COLO668 (cell line): ENCODE measurements around the gene CRKL.
"Not testable (repeated sequence)": the region's sequence is repeated elsewhere in the genome, so short reads cannot be mapped to it uniquely, and the experiment has no call there.

Experiments used
- DNase-seq: peaks from one replicate; lab custom pipeline; 2025; ENCODE audit not compliant: unreplicated experiment; lab: John Stamatoyannopoulos, UW

CRKL gene

GRCh38 chr22:20965888-20966855 lies 49.0 kb downstream of the CRKL start:
- DNase-seq: no peak

DNA sequence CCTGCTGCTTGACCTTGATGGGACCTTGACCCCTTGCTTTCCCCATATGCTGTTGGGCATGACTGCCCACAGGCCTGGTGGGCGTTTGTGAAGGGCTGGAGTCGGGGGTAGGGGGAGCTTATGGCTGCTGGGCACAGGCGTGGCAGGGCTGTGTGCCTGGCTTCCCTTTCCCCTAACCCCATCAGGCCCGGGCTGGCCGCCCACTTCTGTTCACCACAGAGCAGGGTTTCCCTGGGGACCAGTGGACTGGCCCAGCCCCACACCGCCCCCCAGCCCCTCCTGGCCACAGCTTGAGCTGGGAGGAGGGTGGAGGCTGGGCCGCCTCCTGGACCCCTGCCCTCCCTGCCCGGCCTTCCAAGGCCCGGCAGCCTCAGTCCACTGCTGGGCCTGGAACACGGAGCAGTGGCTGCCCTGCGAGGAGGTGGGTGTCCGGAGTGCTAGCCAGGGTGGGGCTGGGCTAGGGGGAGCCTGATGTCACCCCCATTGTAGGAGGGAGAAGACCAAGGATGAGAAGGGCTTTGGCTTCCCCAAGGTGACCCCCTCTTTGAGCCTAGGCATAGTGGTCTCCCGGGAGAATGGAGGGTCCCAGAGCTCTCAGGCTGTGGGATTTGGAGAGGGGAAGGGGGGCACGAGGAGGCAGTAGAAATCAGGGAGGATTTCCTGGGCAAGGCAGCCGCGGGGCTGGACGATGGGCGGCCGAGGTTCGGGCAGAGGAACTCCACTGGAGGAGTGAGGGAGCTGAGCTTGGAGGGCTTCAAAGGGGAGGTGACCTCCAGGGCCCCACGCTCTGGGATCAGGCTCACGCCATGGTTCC lies 49.9 kb downstream of the CRKL start, which contains the start of gene AIFM3:
Gene AIFM3 (plus strand): TSS at position 373 of the 814 bp plus-strand sequence. CDS start 690 bp downstream, outside the sequence.
- DNase-seq: no peak

GRCh38 chr22:20967697-20968211 lies 50.5 kb downstream of the CRKL start:
- DNase-seq: no peak

DNA sequence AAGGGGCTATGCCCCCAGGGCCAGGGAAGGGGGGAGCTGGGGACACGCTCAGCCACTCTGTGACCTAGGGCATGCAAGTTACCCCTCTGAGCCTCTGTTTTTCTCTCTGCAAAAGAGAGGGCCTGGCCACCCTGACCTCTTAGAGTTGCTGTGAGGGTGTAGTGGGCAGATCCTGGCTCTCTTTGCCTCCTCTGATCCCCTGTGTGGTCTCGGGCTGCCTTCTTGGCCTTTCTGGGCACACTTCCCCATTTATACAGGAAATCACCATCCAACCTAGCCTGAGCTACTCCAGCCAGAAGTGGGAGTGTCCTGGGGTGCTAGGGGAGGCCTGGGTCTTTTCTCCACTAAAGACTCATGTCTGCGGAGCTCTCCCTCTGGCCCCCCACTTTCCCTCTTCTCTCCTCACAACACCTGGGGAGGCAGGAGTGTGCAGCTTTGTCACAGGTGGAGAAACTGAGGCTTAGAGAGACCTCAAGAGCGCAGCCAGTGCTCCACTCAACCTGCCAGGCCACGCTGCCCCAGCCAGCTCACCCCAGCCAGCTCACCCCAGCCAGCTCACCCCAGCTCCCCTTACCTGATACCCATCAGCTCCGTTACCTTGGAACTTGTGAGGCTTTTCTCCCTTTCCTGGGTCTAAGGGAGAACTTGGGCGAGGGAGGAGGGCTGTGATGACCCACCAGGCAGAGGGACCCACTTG lies 51.2 kb downstream of the CRKL start:
- DNase-seq: no peak

GRCh38 chr22:20970939-20971657 lies 53.9 kb downstream of the CRKL start:
- DNase-seq: no peak

GRCh38 chr22:20972014-20972694 lies 54.9 kb downstream of the CRKL start:
- not testable (repeated sequence) for DNase-seq

DNA sequence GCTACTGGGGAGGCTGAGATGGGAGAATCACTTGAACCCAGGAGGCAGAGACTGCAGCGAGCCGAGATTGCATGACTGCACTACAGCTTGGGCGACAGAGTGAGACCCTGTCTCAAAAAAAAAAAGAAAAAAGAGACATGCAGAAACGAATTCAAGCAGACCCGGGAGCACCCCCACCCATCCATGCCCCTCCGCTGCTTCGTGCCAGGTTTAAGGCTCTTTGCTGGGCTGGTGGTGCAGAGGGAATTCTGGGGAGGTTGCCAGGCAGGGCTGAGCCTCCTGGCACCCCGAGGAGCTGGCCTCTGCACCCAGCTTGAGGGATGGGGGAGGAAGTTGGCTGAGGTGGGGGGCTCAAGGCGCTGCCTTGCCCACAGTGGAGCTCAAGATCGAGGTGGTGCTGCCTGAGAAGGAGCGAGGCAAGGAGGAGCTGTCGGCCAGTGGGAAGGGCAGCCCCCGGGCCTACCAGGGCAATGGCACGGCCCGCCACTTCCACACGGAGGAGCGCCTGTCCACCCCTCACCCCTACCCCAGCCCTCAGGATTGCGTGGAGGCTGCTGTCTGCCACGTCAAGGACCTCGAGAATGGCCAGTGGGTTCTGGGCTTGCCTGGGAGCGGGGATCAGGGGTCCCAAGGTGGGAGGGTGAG lies 55.8 kb downstream of the CRKL start:
- DNase-seq: no peak

DNA sequence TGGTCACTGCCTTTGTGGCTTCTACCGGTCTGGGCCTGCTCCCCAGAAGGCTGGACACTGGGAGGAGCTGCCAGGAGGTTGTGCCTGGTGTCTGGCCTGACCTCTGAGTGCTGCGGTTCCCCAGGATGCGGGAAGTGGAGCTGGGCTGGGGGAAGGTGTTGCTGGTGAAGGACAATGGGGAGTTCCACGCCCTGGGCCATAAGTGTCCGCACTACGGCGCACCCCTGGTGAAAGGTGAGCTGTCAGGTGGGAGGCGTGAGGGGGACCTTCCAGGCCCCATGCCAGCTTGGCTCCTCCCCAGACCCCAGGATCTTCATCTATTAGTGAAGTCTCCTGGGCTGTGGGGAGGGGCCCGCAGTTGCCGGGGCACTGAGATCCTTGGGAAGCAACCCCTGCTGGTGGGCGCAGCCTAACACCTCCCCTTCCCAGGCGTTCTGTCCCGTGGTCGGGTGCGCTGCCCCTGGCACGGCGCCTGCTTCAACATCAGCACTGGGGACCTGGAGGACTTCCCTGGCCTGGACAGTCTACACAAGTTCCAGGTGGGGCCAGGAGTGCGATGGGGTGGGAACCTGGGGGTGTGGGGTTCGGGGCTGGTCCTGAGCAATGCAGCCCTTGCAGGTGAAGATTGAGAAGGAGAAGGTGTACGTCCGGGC lies 56.6 kb downstream of the CRKL start:
- DNase-seq: no peak

DNA sequence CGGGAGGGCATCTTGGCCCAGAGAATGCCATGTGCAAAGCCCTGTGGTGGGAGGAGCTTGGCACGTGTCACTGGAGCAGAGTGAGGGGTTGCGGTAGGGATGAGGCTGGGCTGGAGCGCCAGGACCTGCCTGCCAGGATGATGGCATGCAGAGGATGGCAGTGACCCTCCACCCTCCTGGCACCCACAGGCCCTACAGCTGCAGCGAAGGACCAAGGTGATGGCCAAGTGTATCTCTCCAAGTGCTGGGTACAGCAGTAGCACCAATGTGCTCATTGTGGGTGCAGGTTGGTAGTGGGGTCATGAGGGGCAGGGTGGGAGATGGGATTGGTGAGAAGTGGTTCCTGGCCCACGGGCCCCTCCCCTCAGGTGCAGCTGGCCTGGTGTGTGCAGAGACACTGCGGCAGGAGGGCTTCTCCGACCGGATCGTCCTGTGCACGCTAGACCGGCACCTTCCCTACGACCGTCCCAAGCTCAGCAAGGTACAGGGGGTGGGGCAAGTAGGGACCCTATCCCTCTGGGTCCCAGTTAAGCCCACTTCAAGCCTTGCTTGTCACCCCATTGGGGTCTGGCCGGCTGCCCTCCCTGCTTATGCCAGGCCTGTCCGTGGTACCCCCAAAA lies 57.2 kb downstream of the CRKL start:
- no peak for DNase-seq

DNA sequence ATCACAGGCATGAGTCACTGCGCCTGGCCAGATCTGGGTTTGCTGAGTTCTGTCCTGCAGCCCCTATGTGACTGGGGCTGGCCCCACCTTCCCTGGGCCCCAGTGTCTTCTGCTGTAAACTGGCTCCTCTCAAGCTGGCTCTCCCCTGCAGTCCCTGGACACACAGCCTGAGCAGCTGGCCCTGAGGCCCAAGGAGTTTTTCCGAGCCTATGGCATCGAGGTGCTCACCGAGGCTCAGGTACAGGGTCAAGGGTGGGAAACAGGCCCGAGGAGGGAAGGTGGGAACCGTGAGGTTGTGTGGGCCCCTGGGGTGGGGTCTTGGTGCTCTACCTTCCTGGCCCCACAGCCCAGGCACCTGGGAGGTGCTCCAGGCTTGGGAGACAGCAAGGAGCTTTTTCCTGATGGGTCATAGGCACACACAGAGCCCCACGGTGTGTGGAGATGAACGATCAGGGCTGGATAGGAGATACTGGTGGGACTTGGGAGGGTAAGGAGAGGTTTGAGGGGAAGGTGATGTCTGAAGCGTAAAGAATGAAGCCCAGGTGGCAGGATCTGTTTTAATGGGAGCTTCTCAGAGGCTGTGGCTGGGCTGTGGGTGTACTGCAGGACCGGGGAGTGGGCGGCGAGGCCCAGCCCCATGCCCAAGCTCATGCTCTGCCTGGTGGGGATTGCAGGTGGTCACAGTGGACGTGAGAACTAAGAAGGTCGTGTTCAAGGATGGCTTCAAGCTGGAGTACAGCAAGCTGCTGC lies 58.5 kb downstream of the CRKL start:
- DNase-seq: no peak

GRCh38 chr22:20976291-20976877 lies 59.2 kb downstream of the CRKL start:
- DNase-seq: no peak

DNA sequence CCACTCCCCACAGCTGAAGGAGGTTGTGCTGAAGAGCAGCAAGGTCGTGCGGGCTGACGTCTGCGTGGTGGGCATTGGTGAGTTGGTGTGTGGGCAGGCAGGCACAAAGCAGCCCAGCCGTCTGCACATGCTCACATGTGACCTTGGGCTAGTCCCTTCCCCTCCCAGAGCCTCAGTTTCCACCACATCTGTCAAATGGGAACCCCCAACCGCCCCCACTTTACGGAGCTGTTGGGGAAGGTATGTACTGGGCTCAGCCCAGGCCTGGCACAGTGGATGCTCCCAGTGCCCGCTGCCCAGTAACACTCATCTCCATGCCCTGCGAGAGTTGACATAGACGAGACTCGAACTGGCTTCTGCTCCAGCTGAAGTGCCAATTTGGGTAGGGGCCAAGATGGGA lies 59.8 kb downstream of the CRKL start:
- DNase-seq: no peak

DNA sequence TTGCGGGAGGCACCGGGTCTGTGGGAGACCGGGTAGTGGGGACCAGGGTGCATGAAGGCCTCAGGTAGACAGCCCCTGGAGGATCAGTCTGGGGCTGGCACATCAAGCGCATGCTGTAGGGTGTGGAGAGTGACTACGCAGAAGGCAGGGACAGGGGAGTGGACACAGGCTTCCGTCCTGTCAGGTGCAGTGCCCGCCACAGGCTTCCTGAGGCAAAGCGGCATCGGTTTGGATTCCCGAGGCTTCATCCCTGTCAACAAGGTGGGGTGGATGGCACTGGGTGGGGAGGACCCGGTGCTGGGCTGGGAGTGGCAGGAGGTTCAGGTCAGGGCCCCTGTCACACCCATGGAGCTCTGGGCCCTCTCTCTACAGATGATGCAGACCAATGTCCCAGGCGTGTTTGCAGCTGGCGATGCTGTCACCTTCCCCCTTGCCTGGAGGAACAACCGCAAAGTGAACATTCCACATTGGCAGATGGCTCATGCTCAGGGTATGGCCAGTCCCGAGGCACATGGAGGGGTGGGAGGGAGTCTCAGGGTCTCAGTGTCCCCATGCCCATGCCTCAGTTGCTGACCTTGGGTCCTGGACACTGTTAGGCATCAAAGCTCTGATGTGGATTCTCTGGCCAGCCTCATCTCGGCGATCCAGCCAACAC lies 60.4 kb downstream of the CRKL start:
- DNase-seq: peak; percentile 12

DNA sequence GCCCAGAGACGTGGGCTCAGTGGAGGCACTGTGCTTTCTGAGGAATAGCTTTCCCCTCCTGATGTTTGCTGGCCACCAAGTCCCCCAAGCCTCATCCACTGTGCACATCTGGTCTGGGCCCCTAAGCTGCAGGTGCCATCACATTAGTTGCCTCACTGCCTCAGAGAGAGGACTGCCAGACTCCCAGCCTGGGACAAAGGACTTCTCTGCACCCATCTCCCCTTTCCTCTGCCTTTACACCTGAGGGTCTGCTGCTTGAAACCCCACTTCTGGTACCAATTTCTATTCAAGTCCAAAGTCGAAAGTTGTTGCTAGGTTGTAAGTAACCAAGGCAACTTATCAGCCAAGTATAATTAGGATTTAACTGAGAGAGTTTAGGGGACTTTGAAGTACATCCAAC lies 61.2 kb downstream of the CRKL start:
- DNase-seq: no peak

DNA sequence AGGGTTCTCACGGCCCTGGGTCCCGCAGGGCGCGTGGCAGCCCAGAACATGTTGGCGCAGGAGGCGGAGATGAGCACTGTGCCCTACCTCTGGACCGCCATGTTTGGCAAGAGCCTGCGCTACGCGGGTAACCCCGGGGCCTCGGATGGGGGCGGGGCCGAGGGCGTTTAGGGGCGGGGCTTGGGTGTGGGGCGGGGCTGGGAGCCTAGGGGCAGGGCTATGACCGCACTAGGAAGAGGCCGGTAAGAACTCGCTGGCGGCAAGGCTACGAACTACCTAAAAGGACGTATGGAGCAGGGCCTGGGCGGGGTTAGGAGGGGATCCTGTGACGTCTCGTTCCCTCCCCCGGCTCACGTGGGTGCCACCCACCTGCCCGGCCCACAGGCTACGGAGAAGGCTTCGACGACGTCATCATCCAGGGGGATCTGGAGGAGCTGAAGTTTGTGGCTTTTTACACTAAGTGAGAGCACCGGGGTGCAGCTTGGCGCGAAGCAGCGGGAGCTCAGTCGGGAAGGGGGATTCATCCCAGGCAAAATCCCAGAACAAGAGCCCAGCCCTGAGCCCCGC lies 62.1 kb downstream of the CRKL start:
- peak; percentile 52 for DNase-seq

- DNase-seq: no peak
These were observed 62.8 kb downstream of the CRKL start for GRCh38 chr22:20979940-20980453.
